Activated CD4-positive, alpha-beta T cell treated with anti-CD3 and anti-CD28 coated beads for 4 hours (primary cell): Measurements from ENCODE around the gene PAQR4.
A peak's percentile ranks its signal among the peaks of the same experiment; 100 is the strongest.

Experiments used
- DNase-seq, 2 donors: peaks; one replicate each; pipeline ENCODE4 v3.0.0-alpha.2; 2020

Gene PAQR4

DNA sequence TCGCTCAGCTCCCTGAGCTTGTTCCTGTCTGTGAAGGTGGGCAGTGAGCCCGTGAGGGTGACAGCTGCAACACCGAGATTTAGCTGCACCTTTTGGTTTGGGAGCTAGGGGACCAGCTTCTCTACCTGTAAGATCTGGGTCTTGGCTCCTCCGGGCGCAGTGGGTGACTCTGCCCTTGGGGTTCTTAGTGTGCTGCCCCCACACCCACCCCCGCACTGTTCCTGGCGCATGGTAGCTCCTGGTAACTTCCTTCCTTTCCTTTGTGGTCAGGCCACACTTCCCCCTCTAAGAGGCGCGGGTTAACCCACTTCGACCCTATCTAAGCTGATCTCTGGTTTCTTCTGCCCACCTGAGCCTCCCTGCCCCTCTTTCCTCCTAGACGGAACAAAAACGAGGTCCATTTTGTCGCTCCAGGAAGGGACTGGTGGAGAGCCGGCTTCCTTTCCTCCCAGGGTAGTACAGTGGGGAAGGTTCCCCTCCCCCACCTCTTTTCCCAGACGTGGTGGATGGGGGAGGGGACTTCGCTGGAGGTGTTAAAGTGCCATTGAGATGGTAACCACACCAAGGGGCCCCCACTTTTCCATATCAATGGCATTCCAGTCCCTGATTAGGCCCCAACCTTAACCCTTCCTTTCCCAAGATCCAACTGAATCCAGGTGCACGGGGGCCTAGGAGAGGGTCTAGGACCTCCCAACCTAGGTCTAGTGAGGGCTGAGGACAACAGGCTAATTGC lies 39.0 kb downstream of the PAQR4 start:
- peak; percentile 29 to 52 for DNase-seq

DNA sequence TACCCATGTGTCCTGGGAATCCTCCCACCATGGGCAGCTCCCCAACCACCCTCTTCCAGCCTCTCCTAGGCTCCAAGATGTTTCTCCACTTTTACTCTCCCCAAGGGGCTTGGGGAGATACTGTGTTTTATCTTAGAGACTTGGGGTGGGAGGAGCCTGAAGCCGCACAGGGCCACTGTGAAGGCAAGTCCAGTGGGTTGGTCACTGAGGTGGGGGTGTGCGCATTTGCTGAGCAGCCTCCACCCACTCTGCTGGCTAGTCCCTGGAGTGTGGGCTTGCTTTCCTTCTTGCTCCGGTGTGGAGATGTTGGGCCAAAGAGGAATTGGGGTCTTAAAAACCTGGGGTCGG lies 39.5 kb downstream of the PAQR4 start:
- DNase-seq = no peak

DNA sequence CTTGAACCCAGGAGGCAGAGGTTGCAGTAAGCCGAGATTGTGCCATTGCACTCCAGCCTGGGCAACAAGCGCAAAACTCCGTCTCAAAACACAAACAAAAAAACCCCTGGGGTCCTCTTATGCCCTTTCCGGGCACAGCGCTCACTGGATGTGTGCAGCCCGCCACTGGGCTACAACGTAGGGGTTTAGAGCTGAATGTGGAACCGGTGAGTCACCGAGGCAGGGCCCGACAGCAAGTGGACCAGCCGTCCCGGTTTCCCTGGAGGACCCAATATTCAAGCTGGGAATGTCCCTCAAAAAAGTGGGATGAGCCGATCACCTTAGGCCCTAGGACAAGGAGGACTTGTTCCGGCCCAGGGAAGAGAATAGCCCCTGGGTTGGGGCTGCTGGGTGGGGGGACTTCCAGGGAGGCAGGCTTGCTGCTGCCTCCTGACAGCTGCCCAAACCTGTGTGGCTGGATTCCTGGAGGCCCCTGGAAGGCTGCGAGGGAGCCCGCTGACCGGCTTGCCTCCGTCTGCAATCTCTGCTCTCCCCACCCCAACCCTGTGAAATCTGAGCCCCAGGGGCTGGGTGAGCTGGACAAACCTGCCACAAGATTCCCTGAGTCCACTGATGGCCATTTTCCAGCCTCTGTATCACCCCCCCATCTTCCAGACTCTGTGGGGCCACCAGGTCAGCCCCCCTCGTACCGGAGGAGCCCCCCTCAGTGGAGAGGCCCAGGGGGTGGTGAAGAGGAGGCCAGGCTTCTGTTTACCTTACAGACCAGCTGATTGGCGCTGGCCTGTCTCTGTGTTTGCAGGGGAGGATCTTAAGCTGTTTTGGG lies 40.6 kb downstream of the PAQR4 start:
- DNase-seq = no peak

DNA sequence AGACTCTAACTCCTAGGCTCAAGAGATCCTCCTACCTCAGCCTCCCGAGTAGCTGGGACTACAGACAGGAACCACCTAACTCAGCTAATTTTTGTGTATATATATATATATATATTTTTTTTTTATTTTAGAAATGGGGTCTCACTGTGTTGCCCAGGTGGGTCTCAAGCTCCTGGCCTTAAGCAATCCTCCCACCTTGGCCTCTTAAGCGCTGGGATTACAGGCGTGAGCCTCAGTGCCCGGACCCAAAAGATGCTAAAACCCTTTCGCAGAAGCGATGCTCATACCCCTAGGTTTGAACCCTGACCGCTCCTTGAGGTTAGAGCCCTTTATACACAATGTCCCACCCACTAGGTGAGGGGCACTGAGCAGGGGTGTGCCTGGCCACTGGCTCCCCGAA lies 41.4 kb downstream of the PAQR4 start:
- DNase-seq = no peak

DNA sequence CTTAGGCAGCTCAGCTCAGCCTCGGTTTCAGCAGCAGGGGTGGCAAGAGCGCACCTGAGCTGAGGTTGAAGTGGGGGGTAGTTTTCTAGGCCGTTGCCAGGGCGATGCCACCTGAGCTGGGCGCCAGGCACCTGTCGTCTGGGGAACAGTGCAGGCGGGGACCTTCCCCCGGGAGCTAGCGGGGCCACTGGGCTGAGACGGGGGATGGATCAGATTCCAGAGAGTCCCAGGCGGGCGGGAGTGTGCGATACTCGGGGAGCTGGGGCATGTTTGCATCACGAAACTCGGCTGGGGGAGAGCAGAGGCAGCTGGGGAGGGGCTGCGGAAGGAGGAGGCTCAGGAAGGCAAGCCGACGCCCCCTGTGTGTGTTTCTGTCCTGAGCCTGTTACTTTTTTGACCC lies 43.1 kb downstream of the PAQR4 start:
- no peak for DNase-seq

DNA sequence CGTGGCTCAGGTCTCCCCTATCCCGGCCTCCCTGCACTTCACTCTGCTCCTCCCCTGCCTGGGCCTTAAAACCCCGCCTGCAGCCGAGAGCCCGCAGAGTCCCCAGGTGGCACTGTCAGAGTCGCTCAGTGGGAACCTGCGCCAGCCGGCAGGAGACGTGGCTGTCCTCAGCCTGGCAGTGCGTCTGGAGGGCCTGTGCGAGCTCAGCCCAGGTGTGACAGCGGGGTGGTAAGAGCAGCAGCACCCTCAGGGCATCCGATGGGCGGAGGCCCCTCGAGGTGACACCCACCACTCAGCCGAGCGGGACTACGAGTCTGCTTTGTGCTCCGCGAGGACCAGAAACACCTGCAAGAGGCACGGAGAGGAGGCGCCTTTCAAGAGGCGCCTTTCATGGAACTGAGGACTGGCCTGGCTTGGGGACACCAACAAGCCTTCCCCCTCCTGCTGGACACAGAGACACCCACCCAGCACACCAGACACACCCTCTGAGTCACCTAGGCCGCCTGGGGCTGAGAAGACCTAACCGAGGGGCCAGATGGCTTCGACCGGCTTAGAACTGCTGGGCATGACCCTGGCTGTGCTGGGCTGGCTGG lies 43.8 kb downstream of the PAQR4 start, which contains the start of gene CLDN9:
Gene CLDN9 (plus strand): TSS at position 96 of the 593 bp plus-strand sequence. CDS start 440 bp downstream, at position 536.
- no peak for DNase-seq

DNA sequence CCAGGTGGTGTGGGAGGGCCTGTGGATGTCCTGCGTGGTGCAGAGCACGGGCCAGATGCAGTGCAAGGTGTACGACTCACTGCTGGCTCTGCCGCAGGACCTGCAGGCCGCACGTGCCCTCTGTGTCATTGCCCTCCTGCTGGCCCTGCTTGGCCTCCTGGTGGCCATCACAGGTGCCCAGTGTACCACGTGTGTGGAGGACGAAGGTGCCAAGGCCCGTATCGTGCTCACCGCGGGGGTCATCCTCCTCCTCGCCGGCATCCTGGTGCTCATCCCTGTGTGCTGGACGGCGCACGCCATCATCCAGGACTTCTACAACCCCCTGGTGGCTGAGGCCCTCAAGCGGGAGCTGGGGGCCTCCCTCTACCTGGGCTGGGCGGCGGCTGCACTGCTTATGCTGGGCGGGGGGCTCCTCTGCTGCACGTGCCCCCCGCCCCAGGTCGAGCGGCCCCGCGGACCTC lies 44.4 kb downstream of the PAQR4 start:
- DNase-seq = no peak

DNA sequence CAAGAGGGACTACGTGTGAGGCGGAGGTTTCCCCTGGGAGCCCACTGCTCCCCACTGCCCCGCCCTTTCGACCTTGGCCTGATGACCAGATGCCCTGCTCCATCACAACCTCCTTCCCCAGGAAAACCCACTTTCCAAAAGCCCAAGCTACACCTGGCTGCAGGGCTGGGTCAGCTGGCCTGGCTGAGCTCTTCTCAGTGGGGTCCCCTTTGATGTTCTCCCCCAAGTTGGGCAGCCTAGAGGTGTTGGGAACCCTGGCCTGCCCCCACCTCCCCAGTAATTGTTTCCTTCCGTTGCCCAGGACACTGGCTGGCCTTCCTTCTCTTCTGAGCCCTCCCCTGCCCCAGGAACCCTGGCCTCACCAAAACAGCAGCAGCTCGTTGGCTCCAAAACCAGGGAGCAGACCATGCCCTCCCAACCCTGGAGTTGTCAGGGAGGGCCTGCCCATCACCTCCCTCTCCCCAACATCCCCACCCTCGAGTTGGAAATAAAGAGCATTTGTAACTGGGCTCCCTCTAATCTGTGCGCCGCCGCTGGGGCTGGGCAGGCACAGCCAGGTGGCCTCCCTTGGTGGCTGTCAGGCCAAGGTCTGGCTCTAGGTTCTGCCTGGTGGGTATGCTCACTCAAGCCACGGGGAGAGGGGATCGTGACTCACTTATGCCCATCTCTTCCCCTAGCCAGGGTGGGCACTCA lies 45.0 kb downstream of the PAQR4 start:
- no peak for DNase-seq

DNA sequence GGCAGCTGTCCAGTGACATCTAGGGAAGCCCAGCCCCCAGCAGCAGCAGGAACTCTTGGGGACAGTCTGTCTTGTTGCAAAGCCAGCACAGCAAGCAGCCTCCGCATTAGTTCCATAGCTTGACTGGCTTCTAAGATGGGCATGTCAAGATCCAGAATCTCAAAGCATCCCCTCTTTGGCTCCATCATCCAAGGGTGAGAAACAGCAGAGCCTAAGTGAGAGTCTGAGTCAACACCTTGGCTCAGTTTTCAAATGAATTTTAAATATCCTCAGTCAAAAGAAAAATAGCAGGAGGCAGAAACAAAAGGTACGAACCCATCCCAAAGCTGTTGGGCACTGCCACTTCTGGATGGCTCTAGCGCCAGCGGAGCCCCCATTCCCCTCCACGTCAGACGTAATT lies 45.8 kb downstream of the PAQR4 start:
- no peak for DNase-seq

DNA sequence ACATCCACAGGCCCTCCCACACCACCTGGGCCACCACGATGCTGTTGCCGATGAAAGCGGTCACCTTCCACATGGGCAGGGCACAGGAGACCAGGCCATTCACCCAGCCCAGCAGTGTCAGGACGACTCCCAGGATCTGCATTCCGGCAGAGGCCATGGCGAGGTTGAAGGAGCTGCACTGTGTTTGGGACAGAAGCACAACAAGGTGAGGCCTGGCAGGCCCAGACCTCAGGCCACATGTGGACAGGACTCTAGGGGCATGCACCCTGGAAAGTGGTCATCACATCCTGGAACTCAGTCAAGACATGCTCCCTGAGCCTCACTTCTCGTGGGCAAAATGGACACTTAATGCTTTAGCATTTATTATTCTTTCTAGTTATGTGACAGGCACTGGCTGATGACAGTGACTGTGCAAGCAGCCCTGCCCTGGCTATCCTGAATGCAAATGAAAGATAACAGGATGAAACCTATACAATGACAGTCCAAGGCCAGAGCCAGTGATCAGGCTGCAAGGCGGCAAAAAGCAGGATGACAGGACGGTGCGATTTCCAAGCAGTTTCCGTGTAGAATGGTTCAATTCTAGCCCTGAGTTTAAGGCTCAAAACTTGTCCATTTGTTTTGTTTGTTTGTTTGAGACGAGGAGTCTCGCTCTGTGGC lies 46.8 kb downstream of the PAQR4 start:
- no peak for DNase-seq

DNA sequence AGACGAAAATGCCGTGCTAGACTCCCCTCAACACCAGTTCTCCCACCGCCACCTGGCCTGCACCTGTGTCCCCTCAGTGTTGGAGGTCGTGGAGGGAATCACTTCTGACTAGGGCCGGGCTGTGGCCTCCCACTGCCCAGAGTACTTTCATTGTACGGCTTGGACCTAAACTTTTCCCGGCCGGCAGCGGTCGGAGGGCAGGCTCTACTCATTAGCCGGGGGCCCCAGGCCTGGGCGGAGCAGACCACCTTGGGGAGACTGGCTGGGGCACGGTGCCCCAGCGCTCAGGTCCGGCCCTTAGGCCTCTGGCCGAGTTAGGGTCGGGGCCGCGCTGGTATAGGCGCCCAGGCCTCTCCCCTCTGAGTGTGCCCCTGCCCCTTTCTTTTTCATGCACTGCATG lies 48.2 kb downstream of the PAQR4 start:
- DNase-seq = no peak

DNA sequence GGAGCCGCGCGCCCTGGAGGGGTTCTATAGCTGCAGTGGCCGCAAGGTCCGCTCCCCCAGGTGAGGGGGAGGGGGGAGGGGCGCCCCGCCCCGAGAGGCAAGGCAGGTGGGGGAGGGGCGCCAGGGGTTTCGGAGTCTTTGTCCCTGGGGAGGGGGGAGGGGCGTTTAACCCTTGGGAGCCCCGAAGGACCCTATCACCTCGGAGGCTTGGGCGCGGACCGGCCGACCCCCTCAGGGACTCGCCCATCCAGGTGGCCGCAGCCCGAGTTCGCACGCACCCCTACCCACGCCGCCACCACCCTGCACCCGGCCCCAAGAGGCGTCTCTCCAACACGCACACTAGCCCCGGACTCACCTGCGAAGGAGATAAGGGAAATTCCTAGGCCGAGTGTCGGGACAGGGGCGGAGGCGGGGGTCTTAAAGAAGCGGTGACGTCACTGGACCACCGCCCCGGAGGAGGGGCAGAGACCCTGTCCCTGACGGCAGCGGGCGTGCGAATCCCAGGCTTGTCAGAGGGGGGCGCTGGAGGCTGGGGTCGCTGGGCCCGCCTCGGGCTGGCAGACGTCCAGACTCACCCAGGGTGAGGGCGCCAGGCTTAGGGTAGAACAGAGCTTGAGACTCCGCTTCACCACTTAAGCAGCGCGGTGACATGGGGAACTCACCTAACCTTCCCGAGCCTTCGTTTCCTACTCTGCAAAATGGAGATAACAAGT lies 48.8 kb downstream of the PAQR4 start, which contains the start of gene CLDN6:
Gene CLDN6 (minus strand): TSS at position 390 of the 713 bp plus-strand sequence. CDS start 2,162 bp downstream, outside the sequence.
- DNase-seq = no peak

DNA sequence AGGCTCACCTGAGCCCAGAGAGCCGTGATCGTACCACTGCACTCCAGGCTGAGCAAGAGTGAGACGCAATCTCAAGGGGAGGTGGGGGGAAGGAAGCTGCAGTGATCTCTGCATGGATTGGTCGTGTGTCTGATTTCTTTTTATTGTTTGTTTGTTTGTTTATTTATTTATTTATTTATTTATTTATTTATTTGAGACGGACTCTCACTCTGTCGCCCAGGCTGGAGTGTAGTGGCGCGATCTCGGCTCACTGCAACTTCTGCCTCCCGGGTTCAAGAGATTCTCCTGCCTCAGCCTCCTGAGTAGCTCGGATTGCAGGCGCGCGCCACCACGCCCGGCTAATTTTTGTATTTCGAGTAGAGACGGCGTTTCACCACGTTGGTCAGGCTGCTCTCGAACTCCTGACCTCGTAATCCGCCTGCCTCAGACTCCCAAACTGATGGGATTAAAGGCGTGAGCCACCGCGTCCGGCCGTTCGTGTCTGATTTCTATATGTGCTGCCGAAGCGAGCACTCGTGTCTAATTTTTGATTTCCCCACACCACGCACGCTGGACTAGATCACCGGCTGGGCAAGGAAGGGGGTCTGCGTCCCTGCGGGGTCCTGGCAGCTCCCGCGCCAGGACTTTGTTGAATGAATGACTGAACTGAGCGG lies 50.6 kb downstream of the PAQR4 start:
- no peak for DNase-seq

DNA sequence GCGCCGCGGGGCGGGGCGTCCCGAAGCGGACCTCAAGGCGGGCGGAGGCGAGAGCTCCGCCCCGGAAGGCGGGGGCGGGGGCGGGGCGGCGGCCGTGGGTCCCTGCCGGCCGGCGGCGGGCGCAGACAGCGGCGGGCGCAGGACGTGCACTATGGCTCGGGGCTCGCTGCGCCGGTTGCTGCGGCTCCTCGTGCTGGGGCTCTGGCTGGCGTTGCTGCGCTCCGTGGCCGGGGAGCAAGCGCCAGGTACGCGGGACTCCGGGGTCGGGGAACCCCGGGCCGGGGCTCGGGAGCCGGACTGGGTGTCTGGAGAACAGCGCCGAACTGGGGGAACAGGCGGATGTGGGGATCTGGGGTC lies 51.1 kb downstream of the PAQR4 start, which contains the start of gene TNFRSF12A:
Gene TNFRSF12A (plus strand): TSS at position 122 of the 357 bp plus-strand sequence. CDS start 30 bp downstream, at position 152.
- peak; percentile 55 to 68 for DNase-seq

DNA sequence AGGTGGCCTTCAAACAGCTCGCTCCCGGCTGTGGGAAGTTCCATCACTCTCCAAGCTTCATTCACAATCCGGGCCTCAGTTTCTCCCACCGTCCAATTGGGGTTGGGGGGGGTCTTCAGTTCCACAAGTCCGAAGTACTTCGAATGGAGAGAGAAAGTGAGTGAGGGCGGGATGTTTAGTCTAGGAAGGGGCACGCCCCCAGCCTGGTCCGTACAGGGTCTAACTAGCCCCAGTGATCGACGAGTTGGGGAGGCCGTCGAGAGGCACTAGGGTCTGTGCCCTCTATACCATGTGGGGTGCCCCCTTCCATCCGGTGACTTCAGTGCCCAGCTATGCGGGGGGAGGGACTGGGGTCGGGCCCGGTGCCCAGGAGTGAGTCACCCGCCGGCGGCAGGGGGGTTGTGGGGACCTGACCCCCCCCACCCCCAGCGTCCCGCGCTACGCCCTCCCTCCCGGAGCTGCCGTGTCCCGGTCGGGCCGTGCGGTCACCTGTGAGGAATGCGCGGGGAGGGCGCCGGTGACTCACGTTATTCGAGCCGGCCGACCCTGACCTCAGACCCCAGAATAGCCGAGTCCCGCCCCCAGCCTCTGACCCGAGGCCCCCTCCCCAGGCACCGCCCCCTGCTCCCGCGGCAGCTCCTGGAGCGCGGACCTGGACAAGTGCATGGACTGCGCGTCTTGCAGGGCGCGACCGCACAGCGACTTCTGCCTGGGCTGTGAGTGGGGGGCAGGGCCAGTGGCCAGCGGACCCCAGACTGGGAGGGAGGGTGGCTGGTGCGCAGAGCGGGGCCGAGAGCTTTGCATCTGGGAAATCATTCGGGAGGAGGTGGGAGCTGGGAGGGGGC lies 51.7 kb downstream of the PAQR4 start:
- DNase-seq = peak; percentile 72 to 80

DNA sequence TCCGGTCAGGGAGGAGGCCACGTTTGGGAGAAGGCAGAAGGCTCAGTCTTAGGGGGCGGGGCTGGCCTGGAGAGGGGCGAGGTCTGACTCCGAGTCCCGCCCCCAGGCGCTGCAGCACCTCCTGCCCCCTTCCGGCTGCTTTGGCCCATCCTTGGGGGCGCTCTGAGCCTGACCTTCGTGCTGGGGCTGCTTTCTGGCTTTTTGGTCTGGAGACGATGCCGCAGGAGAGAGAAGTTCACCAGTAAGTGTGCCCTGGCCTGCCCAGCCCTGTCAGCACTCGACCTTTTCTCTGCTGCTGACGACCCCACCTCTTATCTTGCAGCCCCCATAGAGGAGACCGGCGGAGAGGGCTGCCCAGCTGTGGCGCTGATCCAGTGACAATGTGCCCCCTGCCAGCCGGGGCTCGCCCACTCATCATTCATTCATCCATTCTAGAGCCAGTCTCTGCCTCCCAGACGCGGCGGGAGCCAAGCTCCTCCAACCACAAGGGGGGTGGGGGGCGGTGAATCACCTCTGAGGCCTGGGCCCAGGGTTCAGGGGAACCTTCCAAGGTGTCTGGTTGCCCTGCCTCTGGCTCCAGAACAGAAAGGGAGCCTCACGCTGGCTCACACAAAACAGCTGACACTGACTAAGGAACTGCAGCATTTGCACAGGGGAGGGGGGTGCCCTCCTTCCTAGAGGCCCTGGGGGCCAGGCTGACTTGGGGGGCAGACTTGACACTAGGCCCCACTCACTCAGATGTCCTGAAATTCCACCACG lies 52.5 kb downstream of the PAQR4 start:
- peak; percentile 90 for DNase-seq

DNA sequence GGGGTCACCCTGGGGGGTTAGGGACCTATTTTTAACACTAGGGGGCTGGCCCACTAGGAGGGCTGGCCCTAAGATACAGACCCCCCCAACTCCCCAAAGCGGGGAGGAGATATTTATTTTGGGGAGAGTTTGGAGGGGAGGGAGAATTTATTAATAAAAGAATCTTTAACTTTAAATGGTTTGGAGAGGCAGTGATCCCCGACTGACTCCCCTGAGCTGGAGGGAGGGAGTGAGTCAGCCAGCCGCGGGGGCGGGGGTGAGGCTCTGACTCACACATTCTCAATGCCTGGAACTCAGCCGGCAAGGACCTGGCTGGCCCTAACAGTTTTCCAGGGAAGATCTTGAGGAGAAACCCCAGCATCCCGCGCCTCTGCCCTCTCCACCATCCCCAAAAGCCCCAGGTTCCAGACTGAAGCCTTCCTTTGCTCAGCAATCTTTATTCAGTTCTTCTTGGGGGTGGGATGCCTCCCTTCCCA lies 53.1 kb downstream of the PAQR4 start:
- DNase-seq = peak; percentile 92 to 94

DNA sequence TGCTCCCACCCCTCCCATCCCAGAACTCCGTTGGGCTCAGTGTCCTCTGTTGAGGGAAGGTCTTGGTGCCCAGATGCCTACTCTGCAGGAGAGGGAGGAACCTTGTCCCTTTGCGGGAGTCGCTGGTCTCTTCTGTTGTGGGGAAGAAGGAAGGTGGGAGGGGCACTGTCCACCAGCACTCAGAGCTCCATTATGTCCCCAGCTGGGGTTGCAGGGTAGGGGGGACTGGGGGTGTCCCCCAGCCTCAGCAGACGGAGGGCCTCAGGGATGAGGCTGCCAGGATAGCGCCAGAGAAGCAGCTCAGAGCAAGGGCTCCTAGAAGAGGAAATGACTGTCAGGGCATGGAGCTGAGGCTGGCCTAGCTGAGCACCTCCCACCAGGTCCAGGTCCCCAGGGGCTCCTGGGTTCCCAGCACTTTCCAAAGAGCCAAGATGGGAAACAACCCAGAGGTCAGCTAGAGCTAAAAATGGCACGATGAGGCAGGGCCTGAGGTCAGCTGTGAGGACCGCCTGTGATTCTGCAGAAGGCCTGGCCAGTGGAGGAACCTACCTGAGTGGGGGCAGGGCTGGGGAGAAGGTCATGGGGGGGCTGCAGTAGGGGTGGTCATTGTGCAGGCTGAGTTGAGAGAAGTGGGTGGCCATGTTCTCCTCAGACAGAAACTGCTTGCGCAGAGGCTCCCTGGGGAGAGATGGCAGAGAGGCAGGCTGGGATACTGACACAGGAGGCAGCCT lies 53.7 kb downstream of the PAQR4 start:
- no peak for DNase-seq
